ENCODE results near the gene APBB1IP.
"Not testable (repeated sequence)": the region's sequence is repeated elsewhere in the genome, so short reads cannot be mapped to it uniquely, and the experiment has no call there.

The APBB1IP gene

DNA sequence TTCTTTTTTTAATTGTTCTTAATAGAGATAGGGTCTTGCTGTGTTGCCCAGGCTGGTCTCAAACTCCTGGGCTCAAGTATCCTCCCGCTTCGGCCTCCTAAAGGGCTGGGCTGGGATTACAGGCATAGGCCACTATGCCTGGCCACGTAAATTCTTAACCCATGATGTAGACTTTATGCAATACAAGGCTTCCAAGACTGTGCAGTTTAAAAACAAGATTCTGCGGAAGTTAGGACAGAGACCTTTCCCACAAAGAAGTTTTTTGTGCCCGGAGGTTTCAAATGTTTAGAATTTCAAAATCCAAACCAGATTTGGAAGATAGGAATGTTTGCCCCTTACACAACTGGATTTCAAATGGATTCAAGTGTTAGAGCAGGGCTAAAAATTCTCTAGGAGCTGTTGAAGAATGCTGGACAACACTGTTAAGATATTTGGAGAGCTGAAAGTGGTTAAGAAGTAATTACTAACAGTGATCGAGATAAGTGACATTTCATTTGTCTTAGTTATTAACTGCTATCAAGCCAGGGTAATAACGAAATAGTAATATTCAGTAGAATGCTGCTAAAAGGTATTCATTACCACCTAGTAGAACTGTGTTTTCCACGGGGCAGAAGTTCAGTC lies 7.4 kb downstream of the APBB1IP start:
- DNase-seq, result no peak

DNA sequence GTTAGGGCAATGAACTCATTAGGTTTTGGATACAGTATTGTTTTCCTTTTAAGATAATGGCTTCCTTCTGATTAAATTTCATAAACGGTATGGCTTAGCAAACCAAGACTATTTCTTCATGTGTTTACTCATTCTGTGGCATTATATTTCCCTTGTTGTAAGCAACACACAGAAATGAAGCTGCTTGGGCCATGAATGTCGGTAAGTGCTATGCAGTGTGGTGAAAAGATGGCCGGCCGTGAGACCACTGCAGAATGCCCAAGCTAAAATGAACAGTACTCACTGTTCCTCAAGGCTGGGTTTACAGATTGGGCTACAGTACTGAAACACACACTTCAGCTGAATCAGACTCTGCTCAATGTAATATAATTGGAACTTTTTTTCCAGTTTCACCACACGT lies 8.1 kb downstream of the APBB1IP start:
- no peak for DNase-seq

GRCh38 chr10:26448292-26448691 lies 10.2 kb downstream of the APBB1IP start:
- no peak for DNase-seq

- no peak for DNase-seq
Observed at GRCh38 chr10:26448706-26449435, 10.7 kb downstream of the APBB1IP start.

DNA sequence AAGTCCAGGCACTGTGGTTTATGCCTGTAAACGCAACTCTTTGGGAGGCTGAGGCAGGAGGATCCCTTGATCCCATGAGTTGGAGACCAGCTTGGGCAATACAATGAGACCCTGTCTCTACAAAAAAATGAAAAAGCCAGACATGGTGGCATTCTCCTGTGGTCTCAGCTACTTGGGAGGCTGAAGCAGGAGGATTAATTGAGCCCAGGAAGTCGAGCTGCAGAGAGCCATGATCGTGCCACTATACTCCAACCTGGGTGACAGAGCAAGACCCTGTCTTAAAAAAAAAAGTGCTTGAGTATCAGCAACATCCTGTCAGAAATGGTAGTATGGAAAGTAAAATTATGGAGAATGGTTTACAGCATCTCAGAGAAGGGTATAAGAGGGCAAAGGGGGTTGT lies 11.6 kb downstream of the APBB1IP start:
- no peak for DNase-seq

- DNase-seq, result no peak
Observed at GRCh38 chr10:26451903-26452302, 13.8 kb downstream of the APBB1IP start.

DNA sequence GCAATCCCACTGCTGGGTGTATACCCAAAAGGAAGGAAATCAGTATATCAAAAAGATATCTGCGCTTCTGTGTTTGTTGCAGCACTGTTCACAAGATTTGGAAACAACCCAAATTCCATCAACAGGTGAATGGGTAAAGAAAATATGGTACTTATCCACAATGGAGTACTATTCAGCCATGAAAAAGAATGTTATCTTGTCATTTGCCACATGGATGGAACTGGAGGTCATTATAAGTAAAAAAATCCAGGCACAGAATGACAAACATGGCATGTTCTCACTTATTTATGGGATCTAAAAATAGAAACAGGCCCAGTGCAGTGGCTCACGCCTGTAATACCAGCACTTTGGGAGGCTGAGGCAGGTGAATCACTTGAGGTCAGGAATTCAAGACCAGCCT lies 15.7 kb downstream of the APBB1IP start:
- DNase-seq, result no peak

GRCh38 chr10:26454891-26455290 lies 16.8 kb downstream of the APBB1IP start:
- DNase-seq, result no peak

DNA sequence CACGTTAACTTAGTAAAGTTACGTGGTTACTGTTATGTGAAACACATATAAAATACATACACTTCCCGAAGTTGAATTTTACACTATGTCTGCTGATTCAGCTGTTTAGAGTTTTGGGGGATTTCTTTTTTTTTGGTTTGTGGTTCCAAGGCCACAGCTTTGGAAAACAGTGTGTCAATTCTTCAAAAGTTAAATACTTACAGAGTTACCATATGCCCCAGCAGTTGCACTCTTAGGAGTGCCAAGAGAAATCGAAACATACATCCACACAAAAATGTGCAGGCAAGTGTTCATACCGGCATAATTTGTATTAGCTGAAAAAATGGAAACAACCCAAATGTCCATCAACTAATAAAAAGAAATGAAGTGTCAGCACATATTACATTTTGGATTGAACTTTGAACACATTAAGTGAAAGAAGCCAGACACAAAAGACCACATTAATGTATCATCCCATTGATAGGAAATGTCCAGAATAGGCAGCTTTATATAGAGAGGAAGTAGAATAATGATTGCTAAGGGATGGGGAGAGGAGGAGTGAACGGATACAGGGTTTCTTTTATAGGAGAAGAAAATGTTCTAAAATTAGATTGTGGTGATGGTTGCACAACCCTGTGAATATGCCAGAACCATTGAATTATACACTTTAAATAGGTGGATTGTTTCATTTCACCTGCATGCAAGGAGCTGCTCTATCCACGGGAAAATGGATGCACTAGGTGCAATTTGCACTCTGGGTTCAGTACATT lies 17.6 kb downstream of the APBB1IP start:
- no peak for DNase-seq

DNA sequence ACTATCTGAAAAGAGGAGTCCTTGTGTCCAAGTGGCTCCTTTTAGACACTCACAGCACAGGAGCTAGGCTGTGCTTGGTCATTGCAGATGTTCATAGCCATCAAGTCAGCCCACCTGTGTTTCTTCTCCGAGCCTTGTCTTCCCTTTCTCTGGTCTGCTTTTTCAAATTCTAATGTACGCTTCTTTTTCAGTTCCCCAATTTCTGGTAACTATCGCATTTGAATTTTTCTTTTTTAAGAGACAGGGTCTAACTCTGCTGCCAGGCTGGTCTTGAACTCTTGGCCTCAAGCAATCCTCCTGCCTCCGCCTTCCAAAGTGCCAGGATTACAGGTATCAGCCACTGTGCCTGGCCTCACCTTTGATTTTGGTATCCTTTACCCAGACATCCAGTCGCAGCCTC lies 18.9 kb downstream of the APBB1IP start:
- DNase-seq, result no peak

GRCh38 chr10:26460736-26461135 lies 22.6 kb downstream of the APBB1IP start:
- no peak for DNase-seq

DNA sequence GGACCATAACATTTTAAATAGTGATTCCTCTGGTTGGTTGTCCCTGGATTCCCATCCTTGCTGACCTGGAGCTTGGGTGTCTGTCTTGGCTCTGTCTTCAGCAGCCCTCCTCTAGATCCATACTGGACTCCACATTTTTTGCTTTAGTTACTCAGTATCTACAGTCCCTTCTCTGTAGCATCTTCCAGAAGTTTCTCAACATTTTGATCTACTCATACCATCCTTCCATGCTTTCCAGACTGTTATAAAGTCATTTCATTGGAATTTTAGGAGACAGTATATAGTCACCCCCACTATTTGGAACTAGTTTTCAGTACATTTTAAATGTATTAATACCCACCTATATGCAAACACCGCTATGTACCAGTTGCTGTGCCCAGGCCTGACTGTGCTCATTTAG lies 25.8 kb downstream of the APBB1IP start:
- no peak for DNase-seq

GRCh38 chr10:26464632-26465280 lies 26.6 kb downstream of the APBB1IP start:
- no peak for DNase-seq

DNA sequence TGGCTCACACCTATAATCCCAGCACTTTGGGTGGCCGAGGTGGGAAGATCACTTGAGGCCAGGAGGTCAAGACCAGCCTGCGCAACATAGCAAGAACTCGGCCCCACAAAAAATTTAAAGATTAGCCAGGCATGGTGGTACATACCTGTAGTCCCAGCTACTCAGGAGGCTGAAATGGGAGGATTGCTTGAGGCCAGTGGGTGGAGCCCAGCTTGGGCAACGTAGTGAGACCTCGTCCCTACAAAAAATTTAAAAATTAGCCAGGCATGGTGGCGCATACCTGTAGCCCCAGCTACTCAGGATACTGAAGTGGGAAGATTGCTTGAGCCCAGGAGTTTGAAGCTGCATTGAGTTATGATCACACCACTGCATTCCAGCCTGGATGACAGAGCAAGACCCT lies 28.4 kb downstream of the APBB1IP start:
- not testable (repeated sequence) for DNase-seq

DNA sequence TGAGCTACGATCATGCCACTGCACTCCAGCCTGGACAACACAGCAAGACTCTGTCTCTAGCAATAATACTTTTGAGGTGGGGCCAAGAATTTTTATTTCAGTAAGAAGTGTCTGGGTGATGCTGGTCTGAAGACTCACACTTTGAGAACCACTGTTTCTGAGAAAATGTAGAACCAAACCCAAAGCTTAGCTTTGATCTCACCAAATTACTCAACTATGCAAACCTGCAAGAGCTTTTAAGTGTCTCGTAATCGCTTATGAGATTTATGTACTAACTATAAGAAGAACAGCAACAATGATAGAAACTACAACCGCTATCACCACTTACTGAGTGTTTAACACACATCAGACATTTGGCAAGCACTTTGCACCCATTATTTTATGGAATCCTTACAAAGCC lies 29.5 kb downstream of the APBB1IP start:
- no peak for DNase-seq

- DNase-seq, result no peak
Observed at GRCh38 chr10:26468291-26468690, 30.1 kb downstream of the APBB1IP start.

- no peak for DNase-seq
Observed at GRCh38 chr10:26468700-26469099, 30.6 kb downstream of the APBB1IP start.

DNA sequence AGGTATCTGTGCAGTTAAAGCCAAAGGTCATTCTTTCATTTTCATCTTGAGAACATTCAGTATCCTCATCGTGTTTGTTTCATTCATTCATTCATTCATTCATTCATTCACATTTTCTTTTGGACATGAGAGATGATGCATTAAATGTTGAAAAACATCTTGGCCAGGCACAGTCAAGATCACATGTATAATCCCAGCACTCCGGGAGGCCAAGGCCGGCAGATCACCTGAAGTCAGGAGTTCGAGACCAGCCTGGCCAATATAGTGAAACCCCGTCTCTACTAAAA lies 34.3 kb downstream of the APBB1IP start:
- DNase-seq, result no peak

DNA sequence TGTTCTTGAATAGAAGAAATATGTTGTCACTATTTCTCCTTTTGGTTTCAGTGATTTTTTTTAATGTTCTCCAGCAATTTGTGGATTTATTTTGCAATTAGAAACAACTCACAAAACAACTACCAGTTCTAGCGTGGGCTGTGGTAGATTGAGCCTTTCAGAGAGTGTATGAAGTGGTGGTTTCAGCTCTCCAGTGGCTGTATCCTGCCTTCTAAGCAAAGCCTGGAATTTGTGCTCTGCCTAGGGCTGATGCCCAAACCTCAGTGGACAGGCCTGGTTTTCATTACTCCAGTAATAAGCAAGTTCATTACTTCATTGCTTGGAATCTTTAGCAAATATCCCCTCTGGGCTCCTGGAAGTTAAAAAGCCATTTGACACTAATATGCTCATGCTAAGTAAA lies 35.9 kb downstream of the APBB1IP start:
- no peak for DNase-seq

- not testable (repeated sequence) for DNase-seq
Observed at GRCh38 chr10:26474845-26475244, 36.7 kb downstream of the APBB1IP start.

GRCh38 chr10:26475386-26475785 lies 37.2 kb downstream of the APBB1IP start:
- no peak for DNase-seq

DNA sequence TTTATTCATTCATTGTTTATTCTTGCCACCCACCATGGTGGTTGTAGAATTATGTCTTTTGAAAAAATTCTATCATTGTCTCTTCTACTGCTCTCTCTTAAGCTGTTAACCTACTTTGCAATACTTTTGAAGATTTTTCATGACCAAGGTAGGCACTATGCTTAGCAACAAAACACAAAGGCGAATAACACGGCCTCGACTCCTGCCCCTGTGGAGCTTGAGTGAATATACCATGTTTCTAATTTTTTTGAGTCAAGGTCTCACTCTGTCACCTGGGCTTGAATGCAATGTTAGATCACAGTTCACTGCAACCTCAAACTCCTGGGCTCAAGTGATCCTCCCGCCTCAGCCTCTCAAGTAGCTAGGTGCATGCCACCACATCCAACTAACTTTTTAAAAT lies 39.4 kb downstream of the APBB1IP start:
- no peak for DNase-seq

GRCh38 chr10:26478061-26478460 lies 39.9 kb downstream of the APBB1IP start:
- no peak for DNase-seq
